Cardiac muscle cell (in vitro differentiated cells and primary cell): Measurements from ENCODE around the gene TMEM121. TPM values are rescaled to one million over a fixed set of nuclear protein-coding genes. Genes with fewer than 3 reads are reported as not detected.

Experiments used
- DNase-seq, 2 donors: peaks; one replicate each; pipeline versions ENCODE4 v3.0.0 to v3.0.0-alpha.2; 2010 to 2017; ENCODE audit warnings: low read depth in 1 of 2, low spot score in 1 of 2
- H3K27ac ChIP-seq: fragments of 200-600 bp; sonication (generic); 2 replicates; pipeline ENCODE4 v1.5.1; 2016
- H3K27me3 ChIP-seq: fragments of 200-600 bp; sonication (generic); 2 replicates; pipeline ENCODE4 v1.6.0; 2016; ENCODE audit warnings: control low read depth
- H3K36me3 ChIP-seq: fragments of 200-600 bp; sonication (generic); 2 replicates; pipeline ENCODE4 v1.5.1; 2016; ENCODE audit warnings: control low read depth
- H3K4me1 ChIP-seq: fragments of 200-600 bp; sonication (generic); 2 replicates; pipeline ENCODE4 v1.8.1; 2017; ENCODE audit warnings: low read depth, mild to moderate bottlenecking, mixed run types
- H3K4me3 ChIP-seq: fragments of 200-600 bp; sonication (generic); 2 replicates; pipeline ENCODE4 v1.5.1; 2016; ENCODE audit warnings: mild to moderate bottlenecking
- H3K9me3 ChIP-seq: fragments of 200-600 bp; sonication (generic); 2 replicates; pipeline ENCODE4 v1.5.1; 2017; ENCODE audit warnings: low read depth, mild to moderate bottlenecking, control low read depth
- CTCF ChIP-seq: IDR thresholded peaks from 2 replicates; pipeline ENCODE4 v1.5.1; 2012; ENCODE audit warnings: low read depth, mild to moderate bottlenecking, low read length
- polyA plus RNA-seq: library from polyadenylated mRNA; unstranded; fragments of >200 nt; fragmentation: Nextera tagmentation; extraction: Ambion mirVana; gene quantifications from 2 replicates; pipeline ENCODE4 v1.2.1, GENCODE V29; 2016
- total RNA-seq: library from RNA; depleted of rRNA; stranded (reverse); fragments of >200 nt; gene quantifications from 2 replicates; pipeline ENCODE4 v1.2.3, GENCODE V29; 2016

TMEM121 gene
- 6.8 and 8.8 TPM in 2 replicates for total RNA-seq
- polyA plus RNA-seq, result 4.4 and 6.4 TPM in 2 replicates

GRCh38 chr14:105525861-105526775, at the start of gene TMEM121:
Gene TMEM121, plus strand, starts transcription at chr14:105526583. Its CDS starts 2,252 bp downstream, at chr14:105528835.
- TF ChIP-seq CTCF, result no peak
- no peaks in the 10 kb centered on the region for H3K36me3 ChIP-seq
- peak within 1 kb of the TSS; percentile 34 for H3K4me3 ChIP-seq
- no peaks in the 10 kb centered on the region for H3K9me3 ChIP-seq
- no peaks in the 10 kb centered on the region for H3K27me3 ChIP-seq
- peak in 1 of 2 donors; percentile 48 for DNase-seq
- no peak within 1 kb of the TSS for H3K27ac ChIP-seq
- no peaks in the 10 kb centered on the region for H3K4me1 ChIP-seq

GRCh38 chr14:105476831-105477659, 49.3 kb upstream of the TMEM121 start:
- TF ChIP-seq CTCF, result no peak
- peak overlapping the region; percentile 95 for H3K4me3 ChIP-seq
- H3K27me3 ChIP-seq, result peaks cover 14% of the 10 kb centered on the region
- H3K36me3 ChIP-seq, result peaks cover 8% of the 10 kb centered on the region
- peaks cover 56% of the 10 kb centered on the region for H3K4me1 ChIP-seq
- H3K27ac ChIP-seq, result peak overlapping the region; percentile 90
- H3K9me3 ChIP-seq, result no peaks in the 10 kb centered on the region
- peak in 1 of 2 donors; percentile 27 for DNase-seq

- Histone ChIP-seq H3K9me3 (no peaks in the 10 kb centered on the region), H3K27ac (peak overlapping the region; percentile 87), H3K4me1 (peaks cover 56% of the 10 kb centered on the region), H3K27me3 (peaks cover 14% of the 10 kb centered on the region), H3K36me3 (peaks cover 8% of the 10 kb centered on the region), H3K4me3 (peak overlapping the region; percentile 18)
- peak in 1 of 2 donors; percentile 21 for DNase-seq
- no peak for TF ChIP-seq CTCF
Measured at GRCh38 chr14:105477660-105478397, 48.6 kb upstream of the TMEM121 start.

- Histone ChIP-seq H3K9me3 (no peaks in the 10 kb centered on the region), H3K27me3 (peaks cover 14% of the 10 kb centered on the region), H3K4me3 (peak overlapping the region; percentile 18), H3K27ac (peak overlapping the region; percentile 87), H3K4me1 (peaks cover 56% of the 10 kb centered on the region), H3K36me3 (peaks cover 8% of the 10 kb centered on the region)
- no peak for TF ChIP-seq CTCF
- DNase-seq, result no peak
Measured at GRCh38 chr14:105478398-105479251, 47.8 kb upstream of the TMEM121 start.
